ENCODE results near the gene EEF1AKMT1.

EEF1AKMT1 gene

GRCh38 chr13:20801707-20802106 lies 27.9 kb upstream of the EEF1AKMT1 start:
- no peak overlapping the region for H3K4me3 ChIP-seq (ENCODE audit: low read depth, low read length)
- H3K27ac ChIP-seq: no peak overlapping the region
- DNase-seq: no peak
- in situ Hi-C loops (cut with HindIII; ENCODE audit: low pct_ligation_motif_present, low sequenced_read_pairs): no loop called here
- peaks cover 5% of the 10 kb centered on the region for H3K36me3 ChIP-seq (replicated peaks)
- H3K27me3 ChIP-seq (replicated peaks): no peaks in the 10 kb centered on the region
- TF ChIP-seq, protein P1, sequence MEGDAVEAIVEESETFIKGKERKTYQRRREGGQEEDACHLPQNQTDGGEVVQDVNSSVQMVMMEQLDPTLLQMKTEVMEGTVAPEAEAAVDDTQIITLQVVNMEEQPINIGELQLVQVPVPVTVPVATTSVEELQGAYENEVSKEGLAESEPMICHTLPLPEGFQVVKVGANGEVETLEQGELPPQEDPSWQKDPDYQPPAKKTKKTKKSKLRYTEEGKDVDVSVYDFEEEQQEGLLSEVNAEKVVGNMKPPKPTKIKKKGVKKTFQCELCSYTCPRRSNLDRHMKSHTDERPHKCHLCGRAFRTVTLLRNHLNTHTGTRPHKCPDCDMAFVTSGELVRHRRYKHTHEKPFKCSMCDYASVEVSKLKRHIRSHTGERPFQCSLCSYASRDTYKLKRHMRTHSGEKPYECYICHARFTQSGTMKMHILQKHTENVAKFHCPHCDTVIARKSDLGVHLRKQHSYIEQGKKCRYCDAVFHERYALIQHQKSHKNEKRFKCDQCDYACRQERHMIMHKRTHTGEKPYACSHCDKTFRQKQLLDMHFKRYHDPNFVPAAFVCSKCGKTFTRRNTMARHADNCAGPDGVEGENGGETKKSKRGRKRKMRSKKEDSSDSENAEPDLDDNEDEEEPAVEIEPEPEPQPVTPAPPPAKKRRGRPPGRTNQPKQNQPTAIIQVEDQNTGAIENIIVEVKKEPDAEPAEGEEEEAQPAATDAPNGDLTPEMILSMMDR (IDR thresholded peaks at IDR 0.05; ENCODE audit: low read depth, low read length, missing control alignments): no peak

- Histone ChIP-seq H3K36me3 (replicated peaks) (peaks cover 13% of the 10 kb centered on the region), H3K27me3 (replicated peaks) (no peaks in the 10 kb centered on the region), H3K4me3 (ENCODE audit: low read depth, low read length) (no peak overlapping the region), H3K27ac (no peak overlapping the region)
- DNase-seq: no peak
- TF ChIP-seq, protein P1 (IDR thresholded peaks at IDR 0.05; ENCODE audit: low read depth, low read length, missing control alignments): no peak
- in situ Hi-C loops (cut with HindIII; ENCODE audit: low pct_ligation_motif_present, low sequenced_read_pairs): no loop called here
Observed at GRCh38 chr13:20799726-20800416, 26.1 kb upstream of the EEF1AKMT1 start.

DNA sequence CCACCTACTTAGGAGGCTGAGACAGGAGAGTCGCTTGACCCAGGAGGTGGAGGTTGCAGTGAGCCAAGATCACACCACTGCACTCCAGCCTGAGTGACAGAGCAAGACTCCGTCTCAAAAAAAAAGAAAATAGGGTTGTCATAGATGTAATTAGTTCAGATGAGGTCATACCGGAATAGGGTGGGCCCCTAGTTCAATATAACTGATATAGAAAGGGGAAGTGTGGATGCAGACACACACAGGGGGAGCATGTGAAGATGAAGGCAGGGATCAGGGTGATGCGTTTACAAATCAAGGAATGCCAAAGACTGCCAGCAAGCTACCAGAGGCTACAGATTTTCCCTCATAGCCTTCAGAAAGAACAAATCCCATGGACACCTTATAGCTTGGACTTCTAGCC lies 24.3 kb upstream of the EEF1AKMT1 start:
- Histone ChIP-seq H3K36me3 (replicated peaks) (peaks cover 13% of the 10 kb centered on the region), H3K4me3 (ENCODE audit: low read depth, low read length) (no peak overlapping the region), H3K27me3 (replicated peaks) (no peaks in the 10 kb centered on the region), H3K27ac (no peak overlapping the region)
- no peak for DNase-seq
- TF ChIP-seq, protein P1 (IDR thresholded peaks at IDR 0.05; ENCODE audit: low read depth, low read length, missing control alignments): no peak
- in situ Hi-C loops (cut with HindIII; ENCODE audit: low pct_ligation_motif_present, low sequenced_read_pairs): no loop called here

DNA sequence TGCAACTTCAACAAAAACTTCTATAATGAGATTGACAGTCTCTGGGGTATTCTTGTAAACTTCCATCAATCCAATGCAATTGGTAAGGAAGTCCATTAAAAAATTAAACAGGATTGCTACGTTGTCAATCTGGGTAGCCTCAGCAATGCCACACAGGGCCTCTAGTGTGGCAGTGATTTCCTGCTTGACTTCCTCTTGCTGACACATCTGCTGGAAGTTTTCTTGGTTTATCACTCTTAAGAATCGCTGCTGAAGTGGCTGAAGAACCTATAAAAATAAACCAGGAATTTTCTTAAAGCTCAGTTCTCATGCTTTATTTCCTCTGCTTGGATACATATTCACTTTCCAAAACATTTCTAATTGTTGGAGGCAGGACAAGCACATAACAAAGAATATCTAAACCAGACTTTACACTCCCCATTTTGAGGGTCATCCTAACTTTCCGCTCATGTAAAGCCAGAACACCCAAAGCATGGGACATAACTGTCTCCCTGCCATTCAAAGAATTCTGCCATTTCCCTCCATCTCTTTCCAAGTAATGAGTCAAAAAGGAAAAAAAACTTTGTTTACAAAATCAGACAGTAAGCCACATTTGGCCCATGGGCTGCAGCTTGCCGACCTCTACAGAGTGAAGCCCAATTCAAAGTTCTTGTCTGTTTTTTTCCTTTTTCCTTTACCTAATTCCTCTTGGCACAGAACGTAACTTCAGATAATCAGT lies 23.2 kb upstream of the EEF1AKMT1 start:
- peak overlapping the region; percentile 13 for H3K27ac ChIP-seq
- H3K27me3 ChIP-seq (replicated peaks): no peaks in the 10 kb centered on the region
- no peak for DNase-seq
- peaks cover 13% of the 10 kb centered on the region for H3K36me3 ChIP-seq (replicated peaks)
- in situ Hi-C loops (cut with HindIII; ENCODE audit: low pct_ligation_motif_present, low sequenced_read_pairs): no loop called here
- H3K4me3 ChIP-seq (ENCODE audit: low read depth, low read length): no peak overlapping the region
- TF ChIP-seq, protein P1 (IDR thresholded peaks at IDR 0.05; ENCODE audit: low read depth, low read length, missing control alignments): peak; percentile 9

DNA sequence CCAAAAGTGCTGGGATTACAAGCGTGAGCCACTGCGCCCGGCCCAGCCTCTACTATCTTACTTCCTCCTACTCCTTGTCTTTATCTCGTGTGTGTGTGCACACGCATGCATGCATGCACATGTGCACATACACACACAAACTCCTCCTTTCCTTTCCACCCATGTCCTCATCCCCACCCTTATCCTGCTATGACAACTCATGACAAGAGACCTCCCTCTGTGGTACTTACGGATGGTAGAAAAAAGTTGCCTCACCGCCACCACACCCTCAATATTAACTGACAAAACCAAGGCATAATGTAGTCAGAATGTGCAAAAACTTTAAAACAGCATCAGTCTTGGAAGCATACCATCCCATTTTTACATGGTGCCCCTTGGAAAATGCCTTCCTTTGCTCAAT lies 15.9 kb upstream of the EEF1AKMT1 start:
- in situ Hi-C loops (cut with HindIII; ENCODE audit: low pct_ligation_motif_present, low sequenced_read_pairs): no loop called here
- TF ChIP-seq, protein P1 (IDR thresholded peaks at IDR 0.05; ENCODE audit: low read depth, low read length, missing control alignments): no peak
- Histone ChIP-seq H3K27me3 (replicated peaks) (no peaks in the 10 kb centered on the region), H3K27ac (no peak overlapping the region), H3K36me3 (replicated peaks) (no peaks in the 10 kb centered on the region), H3K4me3 (ENCODE audit: low read depth, low read length) (no peak overlapping the region)
- DNase-seq: no peak
